HG03469 (cell line): ENCODE data around the gene SMYD3.

ENCODE experiments used
- ATAC-seq: cut with Tn5 transposase; IDR thresholded peaks from one replicate; pipeline ENCODE4 v1.9.1; 2021; ENCODE audit warnings: mild to moderate bottlenecking, moderate library complexity, moderate number of reproducible peaks; ENCODE audit not compliant: unreplicated experiment

SMYD3 gene

GRCh38 chr1:246281639-246282038, 225.4 kb downstream of the SMYD3 start:
- ATAC-seq = no peak

GRCh38 chr1:246281195-246281594, 225.9 kb downstream of the SMYD3 start:
- no peak for ATAC-seq

GRCh38 chr1:246280551-246280950, 226.5 kb downstream of the SMYD3 start:
- no peak for ATAC-seq

GRCh38 chr1:246279402-246279801, 227.7 kb downstream of the SMYD3 start:
- no peak for ATAC-seq

GRCh38 chr1:246278371-246278770, 228.7 kb downstream of the SMYD3 start:
- ATAC-seq = no peak

- no peak for ATAC-seq
Observed at GRCh38 chr1:246275036-246275435, 232.0 kb downstream of the SMYD3 start.

- no peak for ATAC-seq
Observed at GRCh38 chr1:246274186-246274585, 232.9 kb downstream of the SMYD3 start.

GRCh38 chr1:246271516-246271915, 235.6 kb downstream of the SMYD3 start:
- no peak for ATAC-seq

GRCh38 chr1:246270236-246270635, 236.8 kb downstream of the SMYD3 start:
- ATAC-seq = peak; percentile 54

- ATAC-seq = no peak
Observed at GRCh38 chr1:246269466-246269865, 237.6 kb downstream of the SMYD3 start.

- ATAC-seq = no peak
Observed at GRCh38 chr1:246267896-246268295, 239.2 kb downstream of the SMYD3 start.

- no peak for ATAC-seq
Observed at GRCh38 chr1:246267426-246267825, 239.7 kb downstream of the SMYD3 start.

GRCh38 chr1:246265481-246265880, 241.6 kb downstream of the SMYD3 start:
- no peak for ATAC-seq

- ATAC-seq = no peak
Observed at GRCh38 chr1:246262281-246262680, 244.8 kb downstream of the SMYD3 start.

- no peak for ATAC-seq
Observed at GRCh38 chr1:246261639-246262038, 245.4 kb downstream of the SMYD3 start.

GRCh38 chr1:246258250-246258649, 248.8 kb downstream of the SMYD3 start:
- ATAC-seq = no peak

GRCh38 chr1:246255773-246256172, 251.3 kb downstream of the SMYD3 start:
- no peak for ATAC-seq

GRCh38 chr1:246254854-246255253, 252.2 kb downstream of the SMYD3 start:
- no peak for ATAC-seq

GRCh38 chr1:246246430-246246829, 260.6 kb downstream of the SMYD3 start:
- no peak for ATAC-seq

GRCh38 chr1:246245541-246245940, 261.5 kb downstream of the SMYD3 start:
- ATAC-seq = no peak

GRCh38 chr1:246232126-246232525, 275.0 kb downstream of the SMYD3 start:
- ATAC-seq = no peak

- no peak for ATAC-seq
Observed at GRCh38 chr1:246226041-246226440, 281.0 kb downstream of the SMYD3 start.

- ATAC-seq = no peak
Observed at GRCh38 chr1:246221485-246222255, 285.4 kb downstream of the SMYD3 start.
